Measurements from ENCODE around the gene SLC38A10.

SLC38A10 gene

GRCh38 chr17:81277421-81277820, 17.7 kb downstream of the SLC38A10 start:
- no peak for DNase-seq (ENCODE audit: extremely low read depth, low read depth)
- H3K4me3 ChIP-seq (replicated peaks; ENCODE audit: low read depth, low read length) = no peak overlapping the region
- TF ChIP-seq CTCF (IDR thresholded peaks at IDR 0.05; ENCODE audit: low read depth, low read length, missing control alignments) = no peak

- no peak for TF ChIP-seq CTCF (IDR thresholded peaks at IDR 0.05; ENCODE audit: low read depth, low read length, missing control alignments)
- DNase-seq (ENCODE audit: extremely low read depth, low read depth) = no peak
- H3K4me3 ChIP-seq (replicated peaks; ENCODE audit: low read depth, low read length) = no peak overlapping the region
Observed at GRCh38 chr17:81276781-81277180, 18.3 kb downstream of the SLC38A10 start.

- TF ChIP-seq CTCF (IDR thresholded peaks at IDR 0.05; ENCODE audit: low read depth, low read length, missing control alignments) = no peak
Observed at GRCh38 chr17:81274471-81274855, 20.6 kb downstream of the SLC38A10 start.

GRCh38 chr17:81273698-81274470, 21.2 kb downstream of the SLC38A10 start:
- H3K4me3 ChIP-seq (replicated peaks; ENCODE audit: low read depth, low read length) = no peak overlapping the region
- no peak for DNase-seq (ENCODE audit: extremely low read depth, low read depth)
- TF ChIP-seq CTCF (IDR thresholded peaks at IDR 0.05; ENCODE audit: low read depth, low read length, missing control alignments) = no peak

More at GRCh38 chr17:81274471-81274855, 20.6 kb downstream of the SLC38A10 start:
- DNase-seq (ENCODE audit: extremely low read depth, low read depth) = no peak
- no peak overlapping the region for H3K4me3 ChIP-seq (replicated peaks; ENCODE audit: low read depth, low read length)

- DNase-seq (ENCODE audit: extremely low read depth, low read depth) = no peak
- no peak for TF ChIP-seq CTCF (IDR thresholded peaks at IDR 0.05; ENCODE audit: low read depth, low read length, missing control alignments)
Observed at GRCh38 chr17:81272616-81273015, 22.5 kb downstream of the SLC38A10 start.

GRCh38 chr17:81271226-81271625, 23.9 kb downstream of the SLC38A10 start:
- H3K4me3 ChIP-seq (replicated peaks; ENCODE audit: low read depth, low read length) = no peak overlapping the region
- no peak for DNase-seq (ENCODE audit: extremely low read depth, low read depth)
- no peak for TF ChIP-seq CTCF (IDR thresholded peaks at IDR 0.05; ENCODE audit: low read depth, low read length, missing control alignments)

More at GRCh38 chr17:81272616-81273015, 22.5 kb downstream of the SLC38A10 start:
- no peak overlapping the region for H3K4me3 ChIP-seq (replicated peaks; ENCODE audit: low read depth, low read length)

Measured in HFF-Myc (cell line).